NCI-H1694 treated with DMSO at 0.1 percent for 48 hours (cell line): ENCODE measurements around the gene WIPF1.
"Not testable (repeated sequence)": the region's sequence is repeated elsewhere in the genome, so short reads cannot be mapped to it uniquely, and the experiment has no call there.

Source experiments
- DNase-seq: peaks from one replicate; lab custom pipeline; 2025; lab: John Stamatoyannopoulos, UW

The WIPF1 gene

DNA sequence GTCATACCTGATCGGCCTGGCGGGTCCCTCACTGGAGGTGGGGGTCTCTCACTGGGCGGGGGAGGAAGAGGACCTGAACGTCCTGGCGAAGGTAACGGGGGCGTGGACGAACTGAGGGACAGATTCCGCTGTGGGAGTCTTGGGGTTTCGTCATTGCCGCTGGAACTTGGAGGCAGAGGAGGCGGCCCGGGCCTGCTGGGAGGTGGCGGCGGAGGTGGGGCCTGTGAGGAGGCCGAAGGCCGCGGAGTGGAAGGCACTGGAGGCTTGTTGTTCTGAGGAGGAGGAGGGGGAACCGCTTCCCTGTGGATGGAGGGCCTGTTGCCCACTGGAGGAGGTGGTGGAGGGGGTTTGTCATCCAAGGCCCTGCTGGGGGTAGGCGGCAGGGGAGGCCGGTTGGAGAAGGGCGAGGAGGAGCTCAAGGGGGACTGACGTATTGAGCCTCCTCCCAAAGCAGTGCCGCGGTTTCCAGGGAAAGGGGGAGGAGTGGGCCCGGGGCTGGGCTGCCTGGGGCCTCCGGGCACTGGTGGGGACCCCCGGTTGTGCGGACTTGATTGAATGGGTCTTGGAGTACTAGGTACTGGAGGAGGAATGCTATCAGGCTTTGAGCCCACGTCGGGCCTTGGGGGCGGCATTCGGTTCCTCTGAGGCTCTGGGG lies 25.8 kb downstream of the WIPF1 start:
- DNase-seq: no peak

DNA sequence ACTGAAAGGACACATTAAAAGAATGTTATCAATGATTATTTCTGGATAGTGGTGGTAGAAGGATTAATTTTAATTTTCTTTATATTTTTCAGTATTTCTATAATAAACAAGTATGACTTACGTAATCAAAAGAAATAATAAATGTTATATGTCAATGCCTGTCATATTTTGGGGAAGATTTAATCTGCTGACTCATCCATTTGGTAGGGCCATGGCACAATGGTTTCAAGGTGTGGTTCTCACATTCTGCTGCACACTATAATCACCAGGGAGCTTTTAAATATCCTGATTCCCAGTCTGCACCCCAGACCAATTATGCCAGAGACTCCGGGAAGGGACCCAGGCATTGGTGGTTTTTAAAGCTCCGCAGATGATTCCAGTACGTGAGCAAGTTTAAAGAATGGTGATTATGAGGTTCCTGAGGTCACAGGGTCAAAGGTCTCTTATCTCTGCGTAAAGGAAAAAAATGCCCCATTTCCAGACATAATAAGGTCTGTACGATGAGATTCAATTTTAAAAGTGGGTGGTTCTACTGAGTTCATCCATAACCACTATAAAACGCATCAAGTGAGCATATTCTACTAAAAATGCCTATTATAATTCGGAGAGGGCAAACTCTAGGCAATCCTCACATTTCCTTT lies 27.2 kb downstream of the WIPF1 start:
- no peak for DNase-seq

GRCh38 chr2:174569678-174570077 lies 27.9 kb downstream of the WIPF1 start:
- no peak for DNase-seq

GRCh38 chr2:174568425-174568824 lies 29.2 kb downstream of the WIPF1 start:
- DNase-seq: peak; percentile 68

DNA sequence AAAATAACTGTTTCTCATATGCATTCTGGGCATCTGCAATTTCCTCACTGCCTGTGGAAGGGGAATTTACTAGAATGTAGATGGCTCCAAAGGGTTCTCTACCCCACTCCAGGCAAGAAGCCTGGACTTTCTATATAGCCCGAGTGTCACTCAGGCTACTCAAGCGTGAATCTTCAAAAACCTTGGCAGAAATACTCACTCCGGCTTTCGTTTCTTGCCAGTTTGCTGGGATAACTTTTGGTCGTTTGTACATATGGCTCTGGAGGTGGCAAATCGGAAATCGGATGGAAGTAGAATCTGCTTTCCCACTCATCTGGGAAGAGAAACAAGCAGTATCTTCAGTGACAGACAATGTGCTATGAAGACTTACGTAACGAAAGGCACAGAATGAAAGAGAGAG lies 30.7 kb downstream of the WIPF1 start:
- DNase-seq: no peak

GRCh38 chr2:174563530-174564282 lies 33.9 kb downstream of the WIPF1 start:
- no peak for DNase-seq

DNA sequence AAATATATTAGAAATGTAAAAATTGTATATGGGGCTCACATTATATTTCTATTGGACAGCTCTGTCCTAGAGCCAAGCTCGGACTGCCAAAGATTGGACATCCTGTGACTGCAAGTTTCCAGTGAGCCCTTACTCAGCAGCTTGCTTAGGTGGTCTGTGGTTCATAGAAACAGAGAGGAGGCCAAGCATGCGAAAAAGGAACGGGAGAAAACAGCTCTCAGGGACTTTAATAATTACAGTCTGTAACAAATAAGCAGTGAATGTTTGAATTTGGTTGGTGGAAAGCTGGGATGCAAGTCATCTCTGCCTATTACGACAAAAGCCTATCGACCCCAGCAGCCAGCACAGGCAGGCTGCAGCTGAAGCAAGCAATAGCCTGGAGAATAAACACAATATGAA lies 35.6 kb downstream of the WIPF1 start:
- DNase-seq: peak; percentile 69

DNA sequence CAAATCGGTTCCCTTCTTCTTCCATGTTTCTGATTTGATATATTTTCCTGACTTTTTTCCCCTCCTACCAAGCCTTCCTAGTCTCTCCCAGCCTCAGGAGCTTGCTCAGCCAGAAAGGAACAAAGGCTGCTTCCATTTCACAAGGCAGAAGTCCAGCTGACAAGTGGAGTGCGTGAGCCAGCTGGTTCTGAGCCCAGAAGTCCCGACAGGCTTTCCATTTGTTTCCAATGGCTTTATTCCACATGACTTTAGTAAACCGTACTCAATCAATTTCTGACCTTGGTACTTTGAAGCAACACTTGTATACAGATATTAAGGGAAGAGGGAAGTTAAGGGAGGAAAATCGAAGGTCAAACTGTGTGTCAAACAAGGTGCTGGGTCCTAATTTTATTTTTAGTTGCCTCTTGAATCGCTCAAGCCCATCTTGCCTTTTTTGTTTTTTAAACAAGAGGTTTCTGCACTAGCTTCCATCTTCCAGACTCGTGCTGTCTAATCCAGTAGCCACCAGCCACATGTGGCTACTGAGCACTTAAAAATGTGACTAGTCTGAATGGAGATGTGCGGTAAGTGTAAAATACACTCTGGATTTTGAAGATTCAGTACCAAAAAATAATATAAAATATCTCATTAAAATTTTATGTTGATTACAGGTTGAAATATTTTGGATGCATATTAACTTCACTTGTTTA lies 36.2 kb downstream of the WIPF1 start:
- peak; percentile 87 for DNase-seq

DNA sequence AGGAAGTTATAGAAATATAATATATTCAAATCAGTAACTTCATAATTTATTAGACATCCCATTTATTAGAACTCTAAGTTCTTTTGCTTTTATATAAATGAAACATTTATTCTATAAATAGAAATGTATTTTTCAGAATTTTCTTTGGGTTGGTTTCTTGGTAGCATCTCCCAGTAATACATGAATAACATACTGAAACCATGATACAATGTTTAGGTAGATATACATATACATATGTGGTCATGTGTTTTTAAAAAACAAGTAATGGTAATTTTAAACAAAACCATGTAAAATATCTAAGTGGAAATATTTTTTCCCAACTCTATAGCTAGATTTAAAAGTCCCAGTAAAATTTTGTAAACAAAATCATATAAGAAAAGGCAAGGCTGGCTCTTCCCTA lies 36.9 kb downstream of the WIPF1 start:
- peak; percentile 65 for DNase-seq

GRCh38 chr2:174555998-174556397 lies 41.6 kb downstream of the WIPF1 start:
- DNase-seq: no peak

DNA sequence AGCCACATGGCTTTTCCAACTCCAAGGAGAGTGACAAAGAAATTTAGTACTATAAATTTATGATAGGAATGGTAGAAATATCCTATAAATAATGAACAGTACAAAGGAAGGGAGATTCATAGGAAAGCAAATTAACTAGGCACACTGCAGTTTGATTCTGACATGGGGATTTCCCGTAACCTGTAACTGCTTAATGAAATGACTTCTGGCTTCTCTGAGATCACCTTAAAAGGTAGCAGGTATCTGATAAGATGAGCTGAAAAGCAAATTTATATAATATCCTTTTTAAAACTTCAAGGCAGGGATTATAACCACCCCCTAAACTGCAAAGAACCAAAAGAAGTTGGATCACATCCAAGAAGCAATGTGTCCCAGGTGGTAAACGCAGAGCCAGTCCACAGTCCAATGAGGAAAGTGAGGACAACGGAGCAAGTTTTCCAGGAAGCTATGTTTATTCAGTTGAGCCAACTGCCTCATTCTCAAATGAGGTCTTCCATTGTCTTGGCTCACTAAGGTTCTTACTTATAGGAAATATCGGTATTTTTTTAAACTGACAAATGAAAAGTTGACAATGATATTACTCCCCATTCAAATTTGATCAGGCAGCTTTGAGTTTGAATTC lies 43.0 kb downstream of the WIPF1 start:
- no peak for DNase-seq

- DNase-seq: no peak
Measured at GRCh38 chr2:174553811-174554493, 43.7 kb downstream of the WIPF1 start.

GRCh38 chr2:174552880-174553279 lies 44.7 kb downstream of the WIPF1 start:
- DNase-seq: no peak

- no peak for DNase-seq
Measured at GRCh38 chr2:174551697-174552096, 45.9 kb downstream of the WIPF1 start.

- not testable (repeated sequence) for DNase-seq
Measured at GRCh38 chr2:174548646-174549045, 49.0 kb downstream of the WIPF1 start.

- DNase-seq: not testable (repeated sequence)
Measured at GRCh38 chr2:174548021-174548420, 49.6 kb downstream of the WIPF1 start.

- DNase-seq: peak; percentile 10
Measured at GRCh38 chr2:174546519-174547506, 50.8 kb downstream of the WIPF1 start.

- no peak for DNase-seq
Measured at GRCh38 chr2:174545240-174545639, 52.4 kb downstream of the WIPF1 start.

- DNase-seq: no peak
Measured at GRCh38 chr2:174544802-174545201, 52.8 kb downstream of the WIPF1 start.

DNA sequence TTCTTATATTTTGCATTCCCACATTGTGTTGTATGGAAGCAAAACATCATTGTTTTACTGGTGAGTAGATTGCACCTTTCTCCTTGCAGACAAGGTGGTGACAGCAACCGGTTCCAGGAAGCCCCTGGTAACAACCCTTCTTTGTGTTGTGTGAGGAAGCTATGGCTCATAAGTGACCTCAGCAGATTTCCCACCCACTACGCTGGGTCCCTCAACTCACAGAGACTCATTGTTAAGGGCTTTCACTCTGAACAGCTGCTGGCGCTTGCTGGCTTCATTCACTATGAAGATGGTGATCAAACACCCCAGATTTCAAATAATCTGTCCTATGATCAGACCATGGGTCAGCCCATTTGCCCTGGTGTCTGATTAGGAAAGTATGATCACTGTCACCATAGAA lies 53.4 kb downstream of the WIPF1 start:
- no peak for DNase-seq
